Fibroblast of skin of right quadriceps (primary cell): ENCODE measurements around the gene LRRC9.
"Not testable (repeated sequence)": the region's sequence is repeated elsewhere in the genome, so short reads cannot be mapped to it uniquely, and the experiment has no call there.

Source experiments
- DNase-seq: peaks from one replicate; pipeline ENCODE4 v3.0.0-alpha.2; 2013

Gene LRRC9

DNA sequence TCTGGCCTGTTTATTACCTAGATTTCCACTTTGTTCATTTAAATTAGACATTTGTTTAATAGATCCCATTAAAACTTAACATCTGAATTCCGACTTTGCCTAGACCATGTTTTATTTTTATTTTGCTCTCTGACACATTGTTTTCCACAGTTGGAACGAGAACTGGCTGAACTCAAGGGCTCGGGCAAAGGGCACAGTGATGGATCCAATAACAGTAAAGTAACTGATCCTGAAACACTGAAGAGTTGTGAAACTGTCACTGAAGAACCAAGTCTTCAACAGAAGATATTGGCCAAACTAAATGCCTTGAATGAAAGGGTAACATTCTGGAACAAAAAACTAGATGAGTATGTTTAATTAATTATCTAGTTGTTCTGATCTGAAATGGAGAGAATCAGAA, 39.7 kb downstream of the LRRC9 start:
- no peak for DNase-seq

DNA sequence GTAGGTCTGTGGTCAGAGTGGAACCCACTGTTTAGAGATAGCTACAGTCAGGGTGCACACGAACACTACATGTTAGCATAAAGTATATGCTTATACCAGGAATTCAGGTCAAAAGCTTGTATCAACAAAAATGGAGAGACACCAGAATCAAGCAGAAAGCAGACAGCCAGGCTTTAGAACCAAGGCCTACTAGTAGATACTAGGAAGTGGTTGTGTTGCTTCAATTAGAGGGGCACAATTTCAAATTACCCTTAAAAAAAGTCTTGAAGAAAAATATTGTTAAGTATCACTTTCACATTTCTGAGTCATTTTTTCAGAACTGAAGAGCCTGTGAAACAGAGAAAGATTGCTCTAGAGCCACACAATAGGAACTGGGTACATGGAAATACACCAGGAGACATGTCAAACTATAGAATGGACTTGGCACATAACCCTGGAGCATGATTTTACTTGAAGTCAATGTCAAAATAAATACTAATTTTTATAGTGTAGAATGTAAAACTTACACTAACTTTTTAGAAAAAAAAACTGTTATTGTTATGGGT, 41.6 kb downstream of the LRRC9 start:
- DNase-seq = no peak

DNA sequence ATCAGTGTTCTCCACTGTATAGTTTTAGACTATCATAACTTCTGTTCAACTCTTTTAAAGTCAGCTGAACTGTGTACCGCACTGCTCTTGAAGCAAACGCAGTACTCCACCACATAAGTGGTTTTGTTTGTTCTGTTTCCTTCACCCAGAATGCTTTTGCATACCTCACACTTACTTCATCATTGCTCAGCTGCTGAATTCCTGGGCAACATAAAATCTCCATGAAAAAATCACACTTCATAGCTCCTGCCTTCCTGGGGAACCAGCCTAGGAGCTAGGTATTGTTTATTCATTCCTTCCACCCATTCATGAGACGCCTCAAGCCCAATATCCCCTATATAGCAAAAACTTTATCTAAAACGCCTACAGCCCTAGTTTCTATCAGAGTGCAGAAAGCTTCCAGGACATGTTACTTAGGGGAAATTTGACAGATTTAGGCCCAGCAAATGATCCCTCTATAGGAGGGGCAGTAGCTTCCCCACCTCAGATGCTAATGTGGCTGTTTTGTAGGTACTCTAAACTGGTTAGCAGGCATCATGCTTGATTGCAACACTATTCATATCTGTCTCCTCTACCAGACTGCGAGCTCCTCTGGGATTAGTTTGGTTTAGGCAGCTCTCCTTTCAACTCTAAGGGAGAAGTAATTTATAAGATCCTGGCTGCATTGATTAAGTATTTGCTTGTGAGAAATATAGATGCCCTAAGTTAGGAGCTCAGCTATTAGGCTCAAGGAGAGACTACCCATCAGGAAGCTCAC, 44.5 kb downstream of the LRRC9 start:
- DNase-seq = no peak

DNA sequence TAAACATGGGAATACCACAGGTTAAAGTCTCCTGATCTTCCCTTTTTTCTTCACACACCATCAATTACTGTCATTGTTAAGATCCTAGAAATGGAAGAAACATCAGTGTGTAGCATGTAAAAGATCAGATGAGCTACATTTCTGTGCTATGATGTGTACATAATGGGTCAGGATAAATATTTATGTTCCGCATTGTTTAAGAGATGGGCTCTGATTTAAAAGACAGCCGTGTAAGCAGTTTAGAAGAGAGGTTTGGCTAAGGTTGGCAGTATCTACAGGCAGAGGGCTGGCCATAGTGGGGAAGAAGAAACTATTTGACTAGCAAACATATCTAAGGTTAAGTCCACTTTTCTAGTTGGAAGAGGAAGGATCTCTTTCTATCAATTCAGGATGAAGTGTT, 49.4 kb downstream of the LRRC9 start:
- peak; percentile 8 for DNase-seq

DNA sequence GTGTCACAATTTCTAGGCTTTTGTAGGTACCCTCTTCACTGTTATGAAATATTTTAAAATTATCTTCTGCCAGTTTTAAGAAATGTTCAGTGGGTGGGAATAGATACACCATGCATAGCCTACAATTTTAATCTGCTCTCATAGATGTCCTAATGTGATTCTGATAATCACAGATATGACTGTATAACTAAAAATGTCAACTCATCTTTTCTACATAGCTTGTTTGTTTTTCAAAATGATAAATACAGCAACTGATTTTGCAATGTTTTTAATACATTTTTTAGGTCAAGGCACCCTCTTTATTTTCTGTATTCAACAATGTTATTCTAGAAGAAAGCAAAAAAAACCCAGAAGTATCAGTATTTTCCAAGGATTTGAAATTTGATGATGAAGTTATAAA, 61.6 kb downstream of the LRRC9 start:
- no peak for DNase-seq

DNA sequence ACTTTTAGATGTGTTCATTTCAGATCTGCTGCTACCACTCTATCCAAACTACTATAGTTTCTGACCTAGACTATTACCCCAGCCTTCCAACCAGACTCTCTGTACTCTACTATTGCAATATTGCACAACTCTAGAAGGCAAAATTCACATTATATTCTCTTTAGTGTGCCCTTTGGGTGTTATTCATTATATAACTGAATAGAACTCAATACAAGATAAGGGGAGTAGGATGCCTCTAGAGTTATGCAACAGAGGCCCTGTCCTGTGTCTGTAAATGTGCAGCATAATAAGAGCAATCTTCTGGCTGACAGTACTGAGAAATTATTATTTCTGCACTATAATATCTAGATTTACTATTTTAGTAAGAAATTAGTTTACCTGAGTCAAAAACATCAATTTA, 63.1 kb downstream of the LRRC9 start:
- DNase-seq = no peak

DNA sequence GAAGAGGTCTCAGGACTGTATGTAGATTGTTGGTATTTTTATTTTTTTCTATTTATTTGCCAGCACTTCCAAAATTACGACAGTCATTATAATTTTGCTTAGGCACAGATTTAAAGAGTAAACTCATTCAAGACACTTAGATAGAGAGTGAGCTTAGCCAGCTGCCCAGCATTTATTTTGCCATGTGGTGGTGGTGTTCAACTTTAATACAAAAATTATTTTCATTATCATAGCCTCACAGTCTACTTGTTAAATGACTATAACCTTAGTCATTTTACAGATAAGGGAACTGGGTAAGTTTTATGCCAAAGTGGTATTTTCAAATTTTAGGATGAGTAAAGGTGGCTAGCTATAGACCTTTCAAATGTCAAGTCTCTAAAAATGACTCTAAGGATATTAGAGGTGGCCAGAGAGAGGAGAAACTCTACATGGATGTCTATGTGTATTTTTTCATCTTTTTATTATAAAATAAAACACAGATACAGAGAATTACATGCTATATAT, 66.7 kb downstream of the LRRC9 start:
- DNase-seq = no peak

DNA sequence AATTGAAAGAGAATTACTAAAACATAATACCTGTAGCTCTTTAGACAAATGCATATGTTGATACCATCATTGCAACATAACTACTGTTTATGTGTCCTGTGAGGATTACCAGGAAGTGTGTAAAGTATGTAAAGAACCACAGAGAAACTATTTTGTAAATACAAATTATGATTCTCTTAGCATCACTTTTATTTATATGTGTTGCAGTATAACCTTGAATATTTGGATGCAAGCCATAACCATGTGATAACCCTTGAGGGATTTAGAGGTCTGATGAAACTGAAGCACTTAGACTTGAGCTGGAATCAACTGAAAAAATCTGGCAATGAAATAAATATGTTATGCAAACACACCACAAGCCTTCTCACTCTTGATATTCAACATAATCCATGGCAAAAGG, 77.5 kb downstream of the LRRC9 start:
- peak; percentile 39 for DNase-seq

DNA sequence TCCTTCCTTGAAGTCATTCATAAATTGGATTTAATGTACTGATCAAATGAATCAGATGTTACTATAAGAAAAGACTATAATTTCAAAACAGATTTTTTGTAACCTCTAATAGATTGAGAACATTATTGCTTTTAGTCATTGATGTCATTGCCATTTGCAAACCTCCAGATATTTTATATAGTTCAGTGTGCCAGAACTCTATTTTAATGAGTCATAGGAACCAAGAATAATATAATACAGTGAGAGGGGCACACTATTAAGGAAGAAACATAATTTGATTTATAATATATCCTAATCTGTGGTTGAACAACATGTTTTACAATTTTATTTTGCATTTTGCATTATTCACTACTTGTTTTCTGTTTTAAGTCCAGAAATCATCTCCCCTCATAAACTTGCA, 78.0 kb downstream of the LRRC9 start:
- DNase-seq = no peak

DNA sequence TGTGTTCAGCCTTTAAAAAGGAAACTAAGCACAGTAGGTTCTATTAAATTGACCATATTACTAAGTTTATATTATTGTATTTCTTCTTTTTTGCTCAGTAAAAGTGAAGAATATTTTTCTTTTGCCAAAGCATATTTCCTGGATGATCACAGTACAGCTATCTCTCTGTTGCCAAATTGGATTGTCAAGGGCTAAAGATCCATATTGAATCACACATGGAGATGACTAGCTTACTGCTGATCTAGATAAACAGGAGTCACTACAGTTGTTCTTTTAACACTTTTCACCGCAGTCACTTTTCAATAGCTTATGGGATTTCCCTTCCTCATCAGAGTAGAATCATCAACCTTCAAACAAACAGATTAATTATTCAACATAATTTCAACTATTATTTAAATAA, 78.6 kb downstream of the LRRC9 start:
- DNase-seq = no peak

DNA sequence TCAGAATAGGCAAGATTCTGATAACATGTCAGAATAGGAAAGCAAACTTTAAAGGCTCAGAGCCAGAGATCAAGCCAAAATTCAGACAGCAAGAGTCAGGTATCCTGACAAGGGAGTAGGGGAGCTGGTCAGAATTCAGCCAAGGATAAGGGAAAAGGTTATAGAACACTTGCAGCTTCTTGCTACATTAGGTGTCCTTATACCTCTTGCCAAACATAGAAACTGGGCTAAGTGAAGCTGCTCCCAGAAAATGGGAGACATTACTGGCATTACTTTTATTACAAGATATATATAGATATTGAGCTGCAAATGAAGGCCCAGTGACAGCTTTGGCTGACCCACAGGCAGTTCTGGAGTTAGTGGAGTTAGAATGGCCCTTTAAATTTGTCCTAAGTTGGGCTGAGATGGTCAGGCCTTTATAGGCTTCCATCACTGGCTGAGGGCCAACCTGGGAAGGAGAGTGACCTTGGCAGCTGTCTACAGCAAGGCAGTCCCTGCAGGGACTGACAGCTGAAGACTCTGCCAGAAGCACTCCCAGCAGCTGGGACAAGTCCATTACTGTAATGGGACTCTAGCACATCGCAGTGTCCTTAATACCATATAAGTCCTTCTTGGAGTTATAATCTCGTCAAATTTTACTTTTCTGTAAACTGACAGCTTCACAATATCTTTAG, 83.0 kb downstream of the LRRC9 start:
- no peak for DNase-seq

DNA sequence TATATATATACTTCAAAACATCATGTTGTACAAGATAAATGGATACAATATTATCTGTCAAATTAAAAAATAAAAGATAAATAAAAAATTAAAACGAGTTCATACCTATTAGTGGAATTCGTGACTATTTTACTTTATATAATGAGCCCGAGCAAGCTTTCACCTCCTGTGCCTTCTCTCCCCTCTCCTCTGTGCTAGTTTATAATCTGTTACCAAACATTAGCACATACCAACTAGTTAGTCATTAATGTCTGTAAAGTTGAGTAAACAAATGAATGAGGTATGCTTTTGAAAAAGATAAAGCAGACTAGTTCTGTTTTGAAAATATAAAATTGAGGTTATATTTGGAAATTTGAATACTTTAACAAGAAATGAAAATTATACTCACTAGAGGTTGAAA, 84.0 kb downstream of the LRRC9 start:
- DNase-seq = no peak

DNA sequence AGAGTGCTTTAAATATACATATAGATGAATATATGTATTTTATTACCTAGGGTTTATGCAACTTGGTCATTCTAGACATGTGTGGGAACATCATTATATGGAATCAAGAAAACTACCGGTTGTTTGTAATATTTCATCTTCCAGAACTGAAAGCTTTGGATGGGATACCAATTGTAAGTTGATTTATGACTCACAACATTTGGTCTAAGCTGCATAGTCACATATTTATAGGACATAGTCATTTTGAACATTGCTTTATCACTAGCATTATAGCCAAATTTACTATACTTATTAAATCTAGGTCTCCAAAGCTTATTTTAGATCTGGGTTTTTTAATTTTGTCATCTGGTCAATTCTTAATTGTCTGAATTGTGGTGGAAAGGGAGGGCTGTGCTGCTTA, 88.1 kb downstream of the LRRC9 start:
- peak; percentile 3 for DNase-seq

DNA sequence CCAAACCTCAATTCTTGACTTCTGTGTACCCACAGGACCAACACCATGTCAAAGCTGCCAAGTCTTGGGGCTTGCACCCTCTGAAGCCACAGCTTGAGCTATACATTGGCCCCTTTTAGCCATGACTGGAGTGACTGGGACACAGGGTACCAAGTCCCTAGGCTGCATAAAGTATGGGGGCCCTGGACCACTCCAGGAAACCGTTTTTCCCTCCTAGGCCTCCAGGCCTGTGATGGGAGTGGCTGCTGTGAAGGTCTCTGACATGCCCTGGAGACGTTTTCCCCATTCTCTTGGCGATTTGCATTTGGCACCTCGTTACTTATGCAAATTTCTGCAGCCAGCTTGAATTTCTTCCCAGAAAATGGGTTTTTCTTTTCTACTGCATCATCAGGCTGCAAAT, 90.3 kb downstream of the LRRC9 start:
- not testable (repeated sequence) for DNase-seq

DNA sequence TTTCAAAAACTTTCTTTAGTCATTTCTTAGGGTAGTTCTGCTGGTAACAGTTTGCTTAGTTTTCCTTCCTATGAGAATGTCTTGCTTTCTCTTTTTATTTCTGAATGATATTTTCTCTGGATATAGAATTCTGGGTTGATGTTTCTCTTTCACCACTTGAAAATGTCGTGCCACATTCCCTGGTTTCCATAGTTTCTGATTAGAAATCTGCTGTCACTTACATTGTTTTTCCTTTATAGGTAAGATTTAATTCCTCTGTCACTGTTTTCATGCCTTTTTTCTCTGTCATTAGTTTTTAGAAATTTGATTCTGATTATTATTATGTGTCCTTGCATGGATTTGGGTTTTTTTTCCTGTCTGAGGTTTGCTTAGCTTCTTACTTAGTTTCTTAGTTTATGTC, 94.5 kb downstream of the LRRC9 start:
- DNase-seq = no peak

DNA sequence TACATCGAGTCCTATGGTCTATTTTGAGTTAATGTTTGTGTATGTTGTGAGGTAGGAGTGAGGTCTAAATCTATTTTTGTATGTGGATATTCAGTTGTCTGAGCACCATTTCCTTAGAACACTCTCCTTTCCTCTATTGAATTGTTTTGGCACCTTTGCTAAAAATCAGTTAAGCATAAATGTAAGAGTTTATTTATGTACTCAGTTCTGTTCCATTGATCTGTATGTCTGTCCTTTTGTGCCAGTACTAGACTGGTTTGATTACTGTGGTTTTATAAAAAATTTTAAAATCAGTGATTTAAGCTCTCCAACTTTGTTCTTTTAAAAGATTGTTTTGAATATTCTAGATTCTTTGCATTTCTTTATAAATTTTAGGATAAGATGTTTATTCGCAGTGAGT, 101.7 kb downstream of the LRRC9 start:
- no peak for DNase-seq

DNA sequence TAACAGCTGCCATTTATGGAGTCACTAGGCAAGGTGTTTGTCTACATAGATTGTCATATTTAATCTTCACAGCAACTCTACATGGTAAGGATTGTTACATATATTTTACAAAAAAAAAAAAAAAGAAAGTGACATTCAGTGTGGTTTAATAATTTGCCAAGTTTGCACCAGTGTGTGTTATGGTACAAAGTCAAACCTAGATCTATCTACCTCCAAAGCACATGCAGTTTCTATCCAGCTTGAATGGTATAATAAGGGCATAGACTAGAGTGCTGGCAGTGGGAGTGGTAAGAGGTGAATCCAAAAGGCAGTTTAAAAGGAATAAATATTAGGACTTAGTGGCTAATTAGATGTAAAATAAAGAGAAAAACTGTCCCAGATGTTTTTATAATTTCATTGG, 105.6 kb downstream of the LRRC9 start:
- DNase-seq = no peak

DNA sequence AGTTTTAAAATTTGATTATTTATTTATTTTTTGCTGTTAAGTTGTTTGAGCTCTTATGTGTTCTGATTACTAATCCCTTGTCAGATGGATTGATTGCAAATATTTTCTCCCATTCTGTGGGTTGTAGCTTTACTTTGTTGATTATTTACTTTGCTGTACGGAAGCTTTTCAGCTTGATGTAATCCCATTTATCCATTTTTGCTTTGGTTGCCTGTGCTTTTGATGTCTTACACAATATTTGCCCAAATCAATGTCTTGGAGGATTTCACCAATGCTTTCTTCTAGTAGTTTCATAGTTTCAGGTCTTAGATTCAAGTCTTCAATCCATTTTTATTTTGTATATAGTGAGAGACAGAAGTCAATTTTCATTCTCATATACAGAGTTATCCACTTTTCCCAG, 115.2 kb downstream of the LRRC9 start:
- no peak for DNase-seq

DNA sequence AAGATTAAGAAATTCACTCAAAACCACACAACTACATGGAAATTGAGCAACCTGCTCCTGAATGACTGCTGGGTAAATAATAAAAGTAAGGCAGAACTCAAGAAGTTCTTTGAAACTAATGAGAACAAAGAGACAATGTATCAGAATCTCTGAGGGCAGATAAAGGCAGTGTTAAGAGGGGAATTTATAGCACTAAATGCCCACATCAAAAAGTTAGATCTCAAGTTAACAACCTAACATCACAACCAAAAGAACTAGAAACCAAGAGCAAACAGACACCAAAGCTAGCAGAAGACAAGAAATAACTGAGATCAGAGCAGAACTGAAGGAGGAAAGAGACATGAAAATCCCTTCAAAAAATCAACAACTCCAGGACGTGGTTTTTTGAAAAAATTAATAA, 128.0 kb downstream of the LRRC9 start:
- not testable (repeated sequence) for DNase-seq

DNA sequence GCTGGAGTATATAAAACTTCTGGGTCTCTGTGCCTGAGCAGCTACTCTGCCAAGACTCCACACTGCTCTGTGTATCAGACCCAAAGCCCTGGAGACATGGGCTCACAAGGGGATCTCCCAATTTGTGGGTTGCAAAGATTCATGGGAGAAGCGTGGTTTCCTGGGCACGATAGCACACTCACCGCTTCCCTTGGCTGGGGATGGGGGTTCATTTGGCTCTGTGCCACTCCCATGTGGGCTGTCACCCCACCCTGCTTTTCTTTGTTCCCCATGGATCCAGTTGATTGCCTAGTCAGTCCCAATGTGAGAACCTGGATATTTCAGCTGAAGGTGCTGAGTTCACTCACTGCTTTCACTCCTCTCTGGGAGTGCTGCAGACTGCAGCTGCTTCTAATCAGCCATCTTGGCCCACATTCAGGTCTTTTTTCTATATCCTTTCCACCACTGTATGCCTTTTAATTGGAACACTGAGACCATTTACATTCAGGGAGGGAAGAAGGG, 131.8 kb downstream of the LRRC9 start:
- peak; percentile 52 for DNase-seq

DNA sequence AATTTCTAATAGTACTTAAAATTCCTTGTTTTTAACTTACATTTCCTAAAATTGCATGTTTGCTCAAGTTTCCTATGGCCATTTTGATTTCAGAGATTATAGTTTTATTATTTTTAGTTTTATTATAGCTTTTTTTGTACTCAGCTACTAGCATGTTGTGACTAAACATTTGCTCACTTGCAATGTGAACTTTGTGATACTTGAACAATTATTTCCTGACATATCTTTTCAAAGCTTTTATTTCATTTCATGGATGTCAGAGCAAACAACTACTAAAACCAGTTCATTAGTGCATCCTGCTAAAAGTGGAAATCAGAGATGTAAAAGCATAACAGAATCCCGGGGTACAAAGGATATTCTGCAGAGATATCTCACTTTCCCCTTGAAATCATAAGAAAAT, 138.1 kb downstream of the LRRC9 start:
- no peak for DNase-seq

DNA sequence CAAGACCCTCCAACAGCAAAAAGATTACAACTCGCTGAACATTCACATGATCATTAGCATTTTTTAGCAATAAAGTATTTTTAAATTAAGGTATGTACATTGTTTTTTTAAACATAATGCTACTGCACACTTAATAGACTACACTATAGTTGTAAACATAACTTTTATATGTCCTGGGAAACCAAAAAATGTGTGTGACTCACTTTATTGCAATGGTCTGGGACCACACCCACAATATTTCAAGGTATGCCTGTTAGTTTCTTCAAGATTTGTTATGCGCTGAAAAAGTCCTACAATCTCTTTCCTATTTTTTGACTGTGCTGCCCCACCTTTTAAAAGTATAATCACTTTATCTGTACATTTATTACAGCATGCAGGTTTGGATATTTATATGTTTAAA, 141.4 kb downstream of the LRRC9 start:
- peak; percentile 17 for DNase-seq

DNA sequence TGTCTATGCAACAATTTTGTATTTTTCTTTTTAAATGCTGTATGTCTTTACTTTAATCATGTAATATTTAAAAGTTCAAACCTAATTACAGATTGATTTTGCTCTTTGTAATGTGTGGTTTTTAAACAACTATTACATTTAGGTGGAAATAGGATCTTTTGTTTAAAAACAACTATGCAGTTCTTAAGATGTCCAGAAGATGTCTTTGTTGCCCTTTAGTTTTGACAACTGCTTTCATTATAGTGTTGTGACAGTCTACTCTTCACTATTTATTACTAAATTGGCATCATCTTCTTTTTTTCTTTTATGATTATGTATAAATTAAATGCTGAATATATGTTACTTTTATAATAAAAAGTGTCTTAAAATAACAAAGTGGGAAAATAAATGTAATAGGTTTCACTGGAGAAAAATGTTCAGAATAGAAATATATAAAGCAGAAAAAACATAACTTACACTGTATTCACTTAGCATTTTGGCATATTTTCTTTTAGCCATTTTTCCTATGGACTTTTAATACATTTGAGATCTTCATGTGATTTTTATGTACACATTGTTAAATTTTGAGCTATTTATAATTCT, 144.6 kb downstream of the LRRC9 start:
- DNase-seq = peak; percentile 31

DNA sequence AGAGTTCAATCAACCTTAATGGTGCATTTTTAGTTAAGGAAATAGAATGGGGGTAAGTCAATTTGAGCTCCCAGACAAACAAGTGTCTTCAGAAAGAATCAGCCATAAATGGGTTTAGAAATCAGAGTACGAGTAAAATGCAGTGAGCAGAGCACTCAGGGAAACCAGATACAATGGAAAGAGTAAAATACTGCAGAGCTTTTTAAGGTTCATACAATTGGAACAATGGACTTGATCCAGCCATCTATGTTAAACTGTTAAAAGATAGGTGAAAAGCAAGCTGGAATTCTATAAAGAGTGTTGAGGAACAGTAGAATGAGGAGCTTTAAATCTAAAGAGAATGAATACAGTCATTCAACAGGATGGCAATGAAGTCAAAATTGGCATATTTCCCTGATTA, 147.9 kb downstream of the LRRC9 start:
- DNase-seq = no peak
